ENCODE data around the gene UNKL.

Gene UNKL

GRCh38 chr16:1407753-1408152 lies 6.8 kb downstream of the UNKL start:
- ATAC-seq (ENCODE audit: insufficient read depth, low read depth), result no peak
- H3K4me3 ChIP-seq (ENCODE audit: low read depth in 1 of 2, low read length in 2 of 2), result peak overlapping the region in 1 of 2 experiments; percentile 92; a peak in 2 of 4 replicates
- peak overlapping the region; percentile 8; the same call in 1 of the 2 replicates for H3K27ac ChIP-seq (ENCODE audit: low read length)
- TF ChIP-seq CTCF (IDR thresholded peaks at IDR 0.05; ENCODE audit: borderline replicate concordance, extremely low read depth, low read length, poor library complexity, severe bottlenecking) (no peak), EZH2 (IDR thresholded peaks at IDR 0.05; ENCODE audit: borderline replicate concordance, low read depth, low read length, severe bottlenecking) (no peak)
- H3K9ac ChIP-seq (ENCODE audit: low read depth, low read length), result peak overlapping the region; percentile 63
- peaks cover 50% of the 10 kb centered on the region for H3K36me3 ChIP-seq (ENCODE audit: insufficient read depth, low read length)
- no peaks in the 10 kb centered on the region for H3K9me3 ChIP-seq (ENCODE audit: insufficient read depth, low read length, severe bottlenecking)
- H4K20me1 ChIP-seq (ENCODE audit: insufficient read depth, low read length), result peaks cover 55% of the 10 kb centered on the region
- H3K4me2 ChIP-seq (ENCODE audit: insufficient read depth, low read length), result peak overlapping the region; percentile 99
- H3K4me1 ChIP-seq (ENCODE audit: insufficient read depth, low read length), result peaks cover 21% of the 10 kb centered on the region
- no peak for DNase-seq
- H3K79me2 ChIP-seq (ENCODE audit: insufficient read depth, low read length), result peaks cover 76% of the 10 kb centered on the region
- no peaks in the 10 kb centered on the region for H3K27me3 ChIP-seq (ENCODE audit: insufficient read depth, low read length, poor library complexity)
- H2AFZ ChIP-seq (ENCODE audit: low read depth, low read length), result no peak overlapping the region

- Histone ChIP-seq H3K4me1 (ENCODE audit: insufficient read depth, low read length) (peaks cover 11% of the 10 kb centered on the region), H3K4me2 (ENCODE audit: insufficient read depth, low read length) (no peak overlapping the region), H3K9ac (ENCODE audit: low read depth, low read length) (no peak overlapping the region), H3K4me3 (ENCODE audit: low read depth in 1 of 2, low read length in 2 of 2) (no peak overlapping the region), H3K9me3 (ENCODE audit: insufficient read depth, low read length, severe bottlenecking) (no peaks in the 10 kb centered on the region), H4K20me1 (ENCODE audit: insufficient read depth, low read length) (peaks cover 44% of the 10 kb centered on the region), H3K27me3 (ENCODE audit: insufficient read depth, low read length, poor library complexity) (no peaks in the 10 kb centered on the region), H3K27ac (ENCODE audit: low read length) (no peak overlapping the region), H3K79me2 (ENCODE audit: insufficient read depth, low read length) (peaks cover 52% of the 10 kb centered on the region), H3K36me3 (ENCODE audit: insufficient read depth, low read length) (peaks cover 62% of the 10 kb centered on the region), H2AFZ (ENCODE audit: low read depth, low read length) (no peak overlapping the region)
- ATAC-seq (ENCODE audit: insufficient read depth, low read depth) (no peak), DNase-seq (no peak)
- no peak for TF ChIP-seq CTCF (IDR thresholded peaks at IDR 0.05; ENCODE audit: borderline replicate concordance, extremely low read depth, low read length, poor library complexity, severe bottlenecking)
- TF ChIP-seq EZH2 (IDR thresholded peaks at IDR 0.05; ENCODE audit: borderline replicate concordance, low read depth, low read length, severe bottlenecking), result no peak
Measured at GRCh38 chr16:1403733-1404132, 10.8 kb downstream of the UNKL start.

- Histone ChIP-seq H3K79me2 (ENCODE audit: insufficient read depth, low read length) (peaks cover 47% of the 10 kb centered on the region), H3K9me3 (ENCODE audit: insufficient read depth, low read length, severe bottlenecking) (no peaks in the 10 kb centered on the region), H3K4me1 (ENCODE audit: insufficient read depth, low read length) (peaks cover 6% of the 10 kb centered on the region), H3K27ac (ENCODE audit: low read length) (no peak overlapping the region), H3K9ac (ENCODE audit: low read depth, low read length) (no peak overlapping the region), H3K36me3 (ENCODE audit: insufficient read depth, low read length) (peaks cover 65% of the 10 kb centered on the region), H3K27me3 (ENCODE audit: insufficient read depth, low read length, poor library complexity) (no peaks in the 10 kb centered on the region), H3K4me2 (ENCODE audit: insufficient read depth, low read length) (no peak overlapping the region), H3K4me3 (ENCODE audit: low read depth in 1 of 2, low read length in 2 of 2) (no peak overlapping the region), H2AFZ (ENCODE audit: low read depth, low read length) (no peak overlapping the region), H4K20me1 (ENCODE audit: insufficient read depth, low read length) (peaks cover 43% of the 10 kb centered on the region)
- no peak for TF ChIP-seq CTCF (IDR thresholded peaks at IDR 0.05; ENCODE audit: borderline replicate concordance, extremely low read depth, low read length, poor library complexity, severe bottlenecking)
- no peak for TF ChIP-seq EZH2 (IDR thresholded peaks at IDR 0.05; ENCODE audit: borderline replicate concordance, low read depth, low read length, severe bottlenecking)
- ATAC-seq (ENCODE audit: insufficient read depth, low read depth) (no peak), DNase-seq (no peak)
Measured at GRCh38 chr16:1403036-1403435, 11.5 kb downstream of the UNKL start.

GRCh38 chr16:1401758-1402154 lies 12.7 kb downstream of the UNKL start:
- no peaks in the 10 kb centered on the region for H3K4me1 ChIP-seq (ENCODE audit: insufficient read depth, low read length)
- peaks cover 35% of the 10 kb centered on the region for H3K79me2 ChIP-seq (ENCODE audit: insufficient read depth, low read length)
- DNase-seq (no peak), ATAC-seq (ENCODE audit: insufficient read depth, low read depth) (no peak)
- no peak overlapping the region for H3K27ac ChIP-seq (ENCODE audit: low read length)
- peaks cover 33% of the 10 kb centered on the region for H4K20me1 ChIP-seq (ENCODE audit: insufficient read depth, low read length)
- no peaks in the 10 kb centered on the region for H3K9me3 ChIP-seq (ENCODE audit: insufficient read depth, low read length, severe bottlenecking)
- H3K4me3 ChIP-seq (ENCODE audit: low read depth in 1 of 2, low read length in 2 of 2), result no peak overlapping the region
- H3K4me2 ChIP-seq (ENCODE audit: insufficient read depth, low read length), result no peak overlapping the region
- H3K27me3 ChIP-seq (ENCODE audit: insufficient read depth, low read length, poor library complexity), result no peaks in the 10 kb centered on the region
- no peak overlapping the region for H3K9ac ChIP-seq (ENCODE audit: low read depth, low read length)
- H2AFZ ChIP-seq (ENCODE audit: low read depth, low read length), result no peak overlapping the region
- TF ChIP-seq EZH2 (IDR thresholded peaks at IDR 0.05; ENCODE audit: borderline replicate concordance, low read depth, low read length, severe bottlenecking) (no peak), CTCF (IDR thresholded peaks at IDR 0.05; ENCODE audit: borderline replicate concordance, extremely low read depth, low read length, poor library complexity, severe bottlenecking) (no peak)
- H3K36me3 ChIP-seq (ENCODE audit: insufficient read depth, low read length), result peaks cover 62% of the 10 kb centered on the region
